ENCODE measurements around the gene IGFALS.

IGFALS gene

GRCh38 chr16:1781758-1782407 is 11.6 kb downstream of the IGFALS start:
- TF ChIP-seq CTCF (IDR thresholded peaks at IDR 0.05; ENCODE audit: control extremely low read depth, extremely low read depth, low read depth, missing control alignments) = no peak
- POLR2A ChIA-PET = interaction anchor here (1.2 to 2.4 kb wide), 3 partner anchors 10 to 373 kb away, joined by 9 to 24 read pairs (median 11); partner anchors contain the start of genes EME2, MRPS34, NME3 and RPS2
- CTCF ChIA-PET = interaction anchor here (1.0 to 2.0 kb wide), 9 partner anchors 8 to 1145 kb away, joined by 3 to 17 read pairs (median 5); partner anchors contain the start of genes EME2, IGFALS, MRPS34 and NME3
- DNase-seq (ENCODE audit: extremely low spot score) = no peak

- ChIA-PET CTCF (interaction anchor here (1.1 to 1.7 kb wide), 3 partner anchors 7 to 12 kb away, joined by 4 to 17 read pairs (median 5); partner anchors contain the start of genes EME2, IGFALS and MRPS34), POLR2A (interaction anchor here (2.3 kb wide), 1 partner anchor 184 kb away, joined by 24 read pairs; the partner anchor contains the start of gene RPS2)
- no peak for TF ChIP-seq CTCF (IDR thresholded peaks at IDR 0.05; ENCODE audit: control extremely low read depth, extremely low read depth, low read depth, missing control alignments)
- DNase-seq (ENCODE audit: extremely low spot score) = no peak
Observed at GRCh38 chr16:1781254-1781653, 12.3 kb downstream of the IGFALS start.

- no peak for TF ChIP-seq CTCF (IDR thresholded peaks at IDR 0.05; ENCODE audit: control extremely low read depth, extremely low read depth, low read depth, missing control alignments)
- ChIA-PET POLR2A (no interaction called here), CTCF (no interaction called here)
- DNase-seq (ENCODE audit: extremely low spot score) = no peak
Observed at GRCh38 chr16:1780677-1781072, 12.8 kb downstream of the IGFALS start.

GRCh38 chr16:1779741-1780676 is 13.5 kb downstream of the IGFALS start:
- DNase-seq (ENCODE audit: extremely low spot score) = no peak
- no peak for TF ChIP-seq CTCF (IDR thresholded peaks at IDR 0.05; ENCODE audit: control extremely low read depth, extremely low read depth, low read depth, missing control alignments)
- POLR2A ChIA-PET = interaction anchor here (0.6 kb wide), 1 partner anchor 30 kb away, joined by 3 read pairs; no protein-coding TSS in a partner anchor
- CTCF ChIA-PET = no interaction called here

GRCh38 chr16:1779234-1779701 is 14.2 kb downstream of the IGFALS start:
- no peak for DNase-seq (ENCODE audit: extremely low spot score)
- ChIA-PET CTCF (no interaction called here), POLR2A (no interaction called here)
- no peak for TF ChIP-seq CTCF (IDR thresholded peaks at IDR 0.05; ENCODE audit: control extremely low read depth, extremely low read depth, low read depth, missing control alignments)
